IPS-18a (cell line): ENCODE measurements around the gene TTC39A.

Source experiments
- H3K27ac ChIP-seq: one replicate; pipeline ENCODE4 v1.5.1; 2013; ENCODE audit warnings: low read length
- H3K27me3 ChIP-seq: one replicate; pipeline ENCODE4 v1.6.1; 2013; ENCODE audit warnings: mild to moderate bottlenecking, low read length; ENCODE audit not compliant: control insufficient read depth, insufficient read depth
- H3K36me3 ChIP-seq: one replicate; pipeline ENCODE4 v1.6.1; 2013; ENCODE audit warnings: low read depth, low read length; ENCODE audit not compliant: control insufficient read depth
- H3K4me1 ChIP-seq: one replicate; pipeline ENCODE4 v1.6.1; 2013; ENCODE audit warnings: low read depth, low read length; ENCODE audit not compliant: control insufficient read depth
- H3K4me3 ChIP-seq: one replicate; pipeline ENCODE4 v1.5.1; 2013; ENCODE audit warnings: low read length
- H3K9ac ChIP-seq: one replicate; pipeline ENCODE4 v1.6.1; 2013; ENCODE audit warnings: mild to moderate bottlenecking, low read length, moderate library complexity
- H3K9me3 ChIP-seq: one replicate; pipeline ENCODE4 v1.6.1; 2013; ENCODE audit warnings: low read depth, low read length; ENCODE audit not compliant: control insufficient read depth

Gene TTC39A

GRCh38 chr1:51301152-51301843, 29.1 kb downstream of the TTC39A start:
- H3K27ac ChIP-seq: no peak overlapping the region
- no peak overlapping the region for H3K9ac ChIP-seq
- no peak overlapping the region for H3K4me3 ChIP-seq
- no peaks in the 10 kb centered on the region for H3K4me1 ChIP-seq
- H3K9me3 ChIP-seq: no peaks in the 10 kb centered on the region
- H3K36me3 ChIP-seq: no peaks in the 10 kb centered on the region
- H3K27me3 ChIP-seq: no peaks in the 10 kb centered on the region

DNA sequence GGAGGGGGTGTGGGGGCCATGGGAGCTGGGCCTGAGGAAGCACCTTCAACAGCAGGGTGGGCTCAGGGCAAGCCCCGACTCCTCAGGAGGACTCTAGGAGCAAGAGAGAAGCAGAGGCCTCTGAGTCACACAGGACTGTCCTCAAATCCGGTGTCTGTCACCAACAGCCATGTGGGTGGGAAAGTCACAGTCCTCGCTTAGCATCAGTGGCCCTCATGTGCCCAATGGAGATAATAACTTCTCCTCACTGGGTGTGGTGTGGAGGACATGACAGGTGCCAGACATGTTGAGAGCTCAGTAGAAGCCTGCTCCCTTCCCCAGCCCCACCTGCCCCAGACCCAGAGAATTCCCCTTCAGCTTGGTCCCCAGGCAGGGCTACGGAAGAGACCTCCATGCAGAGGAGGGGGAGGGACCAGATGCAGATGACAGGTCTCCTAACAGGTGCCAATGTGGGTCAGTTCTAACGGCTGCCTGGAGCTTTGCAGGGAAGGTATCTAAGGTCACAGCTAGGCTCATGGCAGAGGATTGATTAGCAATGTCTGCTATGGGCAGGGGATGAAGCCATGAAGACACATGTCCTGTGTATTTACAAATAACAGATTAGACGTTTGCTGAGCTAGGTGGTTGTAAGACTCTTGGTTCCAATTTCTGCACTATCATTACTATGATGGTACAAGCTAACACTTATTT, 30.2 kb downstream of the TTC39A start:
- Histone ChIP-seq H3K4me1 (no peaks in the 10 kb centered on the region), H3K36me3 (no peaks in the 10 kb centered on the region), H3K4me3 (no peak overlapping the region), H3K9ac (no peak overlapping the region), H3K27me3 (no peaks in the 10 kb centered on the region), H3K9me3 (no peaks in the 10 kb centered on the region), H3K27ac (no peak overlapping the region)

DNA sequence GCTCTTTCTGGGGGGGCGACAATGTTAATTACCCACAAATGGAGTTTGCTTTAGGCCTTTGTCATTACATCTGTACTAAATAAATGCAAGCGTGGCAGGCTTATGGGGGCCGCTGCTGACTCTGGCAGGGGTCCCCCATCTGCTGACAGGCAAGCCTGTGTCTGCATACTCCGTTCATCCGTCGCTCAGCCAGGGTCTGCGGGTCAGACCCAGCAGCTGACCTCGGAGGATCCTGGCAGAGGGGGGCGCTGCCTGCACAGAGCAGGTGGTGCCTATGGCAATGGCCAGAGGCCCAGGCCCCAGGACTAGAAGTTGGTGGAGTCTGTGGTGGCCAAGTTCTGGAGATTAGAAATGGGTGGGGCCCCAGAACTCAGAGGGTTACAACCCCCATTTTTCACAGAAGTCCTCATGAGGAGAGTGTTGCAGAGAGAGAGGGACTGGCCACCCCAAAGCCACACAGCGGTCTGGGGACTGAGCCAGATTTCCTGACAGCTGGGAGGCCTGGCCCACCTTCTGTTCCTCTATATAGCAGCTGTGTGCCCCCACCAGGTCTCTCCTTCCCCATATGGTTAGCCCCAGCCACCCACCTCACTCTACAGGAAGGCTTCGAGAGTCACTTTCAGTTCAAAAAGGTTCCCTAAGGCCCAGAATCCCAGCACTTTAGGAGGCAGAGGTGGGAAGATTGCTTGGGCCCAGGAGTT, 31.0 kb downstream of the TTC39A start:
- H3K9ac ChIP-seq: no peak overlapping the region
- no peaks in the 10 kb centered on the region for H3K36me3 ChIP-seq
- no peak overlapping the region for H3K4me3 ChIP-seq
- no peaks in the 10 kb centered on the region for H3K9me3 ChIP-seq
- no peak overlapping the region for H3K27ac ChIP-seq
- no peaks in the 10 kb centered on the region for H3K27me3 ChIP-seq
- no peaks in the 10 kb centered on the region for H3K4me1 ChIP-seq

GRCh38 chr1:51298322-51298705, 32.0 kb downstream of the TTC39A start:
- Histone ChIP-seq H3K27ac (no peak overlapping the region), H3K4me3 (no peak overlapping the region), H3K36me3 (no peaks in the 10 kb centered on the region), H3K9ac (no peak overlapping the region), H3K9me3 (no peaks in the 10 kb centered on the region), H3K27me3 (no peaks in the 10 kb centered on the region), H3K4me1 (no peaks in the 10 kb centered on the region)

GRCh38 chr1:51297401-51298321, 32.7 kb downstream of the TTC39A start:
- H3K4me3 ChIP-seq: no peak overlapping the region
- H3K36me3 ChIP-seq: no peaks in the 10 kb centered on the region
- no peaks in the 10 kb centered on the region for H3K27me3 ChIP-seq
- no peaks in the 10 kb centered on the region for H3K4me1 ChIP-seq
- H3K9me3 ChIP-seq: no peaks in the 10 kb centered on the region
- no peak overlapping the region for H3K27ac ChIP-seq
- no peak overlapping the region for H3K9ac ChIP-seq

- Histone ChIP-seq H3K27ac (no peak overlapping the region), H3K9ac (no peak overlapping the region), H3K27me3 (no peaks in the 10 kb centered on the region), H3K36me3 (no peaks in the 10 kb centered on the region), H3K4me3 (no peak overlapping the region), H3K4me1 (no peaks in the 10 kb centered on the region), H3K9me3 (no peaks in the 10 kb centered on the region)
These were observed 33.7 kb downstream of the TTC39A start for GRCh38 chr1:51296383-51297357.

GRCh38 chr1:51295926-51296325, 34.4 kb downstream of the TTC39A start:
- Histone ChIP-seq H3K4me3 (no peak overlapping the region), H3K36me3 (no peaks in the 10 kb centered on the region), H3K27ac (no peak overlapping the region), H3K9me3 (no peaks in the 10 kb centered on the region), H3K9ac (no peak overlapping the region), H3K4me1 (no peaks in the 10 kb centered on the region), H3K27me3 (no peaks in the 10 kb centered on the region)

GRCh38 chr1:51294566-51295184, 35.7 kb downstream of the TTC39A start:
- H3K4me3 ChIP-seq: no peak overlapping the region
- H3K27me3 ChIP-seq: no peaks in the 10 kb centered on the region
- H3K36me3 ChIP-seq: no peaks in the 10 kb centered on the region
- H3K27ac ChIP-seq: no peak overlapping the region
- H3K9me3 ChIP-seq: no peaks in the 10 kb centered on the region
- no peak overlapping the region for H3K9ac ChIP-seq
- no peaks in the 10 kb centered on the region for H3K4me1 ChIP-seq

GRCh38 chr1:51293898-51294515, 36.4 kb downstream of the TTC39A start:
- Histone ChIP-seq H3K9me3 (no peaks in the 10 kb centered on the region), H3K27ac (no peak overlapping the region), H3K9ac (no peak overlapping the region), H3K36me3 (no peaks in the 10 kb centered on the region), H3K4me3 (no peak overlapping the region), H3K27me3 (no peaks in the 10 kb centered on the region), H3K4me1 (no peaks in the 10 kb centered on the region)

DNA sequence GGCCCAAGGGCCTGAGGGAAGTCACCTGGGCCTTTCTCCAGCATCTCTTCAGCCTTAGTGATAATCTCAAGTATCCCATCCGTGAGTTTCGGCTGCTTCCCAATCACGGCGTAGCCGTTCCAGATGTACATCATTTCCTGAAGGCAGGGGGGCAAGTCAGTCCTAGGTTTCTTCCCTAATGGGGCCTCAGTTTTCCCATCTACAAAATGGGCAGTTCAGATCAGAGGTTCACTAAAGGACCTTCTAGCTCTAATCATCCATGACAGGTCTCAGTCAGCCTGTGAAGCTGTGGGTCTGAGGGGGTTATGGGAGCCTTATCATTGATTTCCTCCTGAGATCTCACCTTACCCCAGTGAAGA, 39.9 kb downstream of the TTC39A start:
- Histone ChIP-seq H3K27ac (no peak overlapping the region), H3K36me3 (no peaks in the 10 kb centered on the region), H3K4me3 (no peak overlapping the region), H3K4me1 (no peaks in the 10 kb centered on the region), H3K9me3 (no peaks in the 10 kb centered on the region), H3K27me3 (no peaks in the 10 kb centered on the region), H3K9ac (no peak overlapping the region)
